HEK293 (cell line): Measurements from ENCODE around the gene SIRT1.
A peak's percentile ranks its signal among the peaks of the same experiment; 100 is the strongest.

Experiments used
- BCL6B ChIP-seq: fragments of 450-650 bp; formaldehyde crosslinking; IDR thresholded peaks from 2 replicates; pipeline ENCODE4 v1.5.1; 2017; ENCODE audit warnings: missing biosample characterization, missing genetic modification characterization
- GFI1B ChIP-seq: fragments of 450-650 bp; formaldehyde crosslinking; IDR thresholded peaks from 2 replicates; pipeline ENCODE4 v1.5.1; 2016; ENCODE audit warnings: missing biosample characterization, missing genetic modification characterization
- KLF1 ChIP-seq: fragments of 450-650 bp; formaldehyde crosslinking; IDR thresholded peaks from 2 replicates; pipeline ENCODE4 v1.5.1; 2016; ENCODE audit warnings: missing biosample characterization, missing genetic modification characterization
- KLF16 ChIP-seq: fragments of 450-650 bp; formaldehyde crosslinking; IDR thresholded peaks from 2 replicates; pipeline ENCODE4 v1.5.1; 2017; ENCODE audit warnings: missing biosample characterization, missing genetic modification characterization
- PRDM2 ChIP-seq: fragments of 450-650 bp; formaldehyde crosslinking; IDR thresholded peaks from 2 replicates; pipeline ENCODE4 v1.5.1; 2016; ENCODE audit warnings: missing biosample characterization, missing genetic modification characterization, borderline replicate concordance
- SCRT1 ChIP-seq: fragments of 450-650 bp; formaldehyde crosslinking; IDR thresholded peaks from 2 replicates; pipeline ENCODE4 v1.5.1; 2016; ENCODE audit warnings: missing biosample characterization, missing genetic modification characterization, borderline replicate concordance
- SCRT2 ChIP-seq: fragments of 450-650 bp; formaldehyde crosslinking; IDR thresholded peaks from 2 replicates; pipeline ENCODE4 v1.5.1; 2016; ENCODE audit warnings: missing biosample characterization, missing genetic modification characterization
- ZBTB6 ChIP-seq: fragments of 450-650 bp; formaldehyde crosslinking; IDR thresholded peaks from 2 replicates; pipeline ENCODE4 v1.5.1; 2017; ENCODE audit warnings: missing biosample characterization, missing genetic modification characterization
- ZNF146 ChIP-seq: fragments of 450-650 bp; formaldehyde crosslinking; IDR thresholded peaks from 2 replicates; pipeline ENCODE4 v1.5.1; 2016; ENCODE audit warnings: missing biosample characterization, missing genetic modification characterization
- ZNF148 ChIP-seq: fragments of 450-650 bp; formaldehyde crosslinking; IDR thresholded peaks from 2 replicates; pipeline ENCODE4 v1.5.0; 2017; ENCODE audit warnings: missing biosample characterization, missing genetic modification characterization, borderline replicate concordance
- ZNF18 ChIP-seq: fragments of 450-650 bp; formaldehyde crosslinking; IDR thresholded peaks from 2 replicates; pipeline ENCODE4 v1.5.1; 2016; ENCODE audit warnings: missing biosample characterization, missing genetic modification characterization
- ZNF2 ChIP-seq: fragments of 450-650 bp; formaldehyde crosslinking; IDR thresholded peaks from 2 replicates; pipeline ENCODE4 v1.5.1; 2016; ENCODE audit warnings: missing biosample characterization, missing genetic modification characterization
- ZNF24 ChIP-seq: fragments of 450-650 bp; formaldehyde crosslinking; IDR thresholded peaks from 2 replicates; pipeline ENCODE4 v1.5.1; 2016; ENCODE audit warnings: missing biosample characterization, missing genetic modification characterization
- ZNF280C ChIP-seq: fragments of 450-650 bp; formaldehyde crosslinking; IDR thresholded peaks from 2 replicates; pipeline ENCODE4 v1.5.1; 2016; ENCODE audit warnings: missing biosample characterization, missing genetic modification characterization
- ZNF398 ChIP-seq: fragments of 450-650 bp; formaldehyde crosslinking; IDR thresholded peaks from 2 replicates; pipeline ENCODE4 v1.5.1; 2017; ENCODE audit warnings: missing biosample characterization, missing genetic modification characterization
- ZNF423 ChIP-seq: fragments of 450-650 bp; formaldehyde crosslinking; IDR thresholded peaks from 2 replicates; pipeline ENCODE4 v1.5.1; 2016; ENCODE audit warnings: missing biosample characterization, missing genetic modification characterization
- ZNF426 ChIP-seq: fragments of 450-650 bp; formaldehyde crosslinking; IDR thresholded peaks from 2 replicates; pipeline ENCODE4 v1.5.1; 2017; ENCODE audit warnings: missing biosample characterization, missing genetic modification characterization, mild to moderate bottlenecking, inconsistent platforms, moderate library complexity
- ZNF654 ChIP-seq: fragments of 450-650 bp; formaldehyde crosslinking; IDR thresholded peaks from 2 replicates; pipeline ENCODE4 v1.5.1; 2016; ENCODE audit warnings: low read depth, missing biosample characterization, missing genetic modification characterization
- ZNF677 ChIP-seq: fragments of 450-650 bp; IDR thresholded peaks from 2 replicates; pipeline ENCODE4 v1.5.0; 2018; ENCODE audit warnings: missing biosample characterization, mild to moderate bottlenecking, missing genetic modification characterization, moderate library complexity
- ZNF768 ChIP-seq: fragments of 450-650 bp; formaldehyde crosslinking; IDR thresholded peaks from 2 replicates; pipeline ENCODE4 v1.5.1; 2018; ENCODE audit warnings: missing biosample characterization, mild to moderate bottlenecking, missing genetic modification characterization
- ZSCAN16 ChIP-seq: fragments of 450-650 bp; formaldehyde crosslinking; IDR thresholded peaks from 2 replicates; pipeline ENCODE4 v1.5.1; 2016; ENCODE audit warnings: missing biosample characterization, missing genetic modification characterization
- ZXDB ChIP-seq: fragments of 450-650 bp; formaldehyde crosslinking; IDR thresholded peaks from 2 replicates; pipeline ENCODE4 v1.5.1; 2016; ENCODE audit warnings: missing biosample characterization, missing genetic modification characterization

SIRT1 gene

GRCh38 chr10:67837541-67838314, 46.7 kb upstream of the SIRT1 start, which contains the start of gene DNAJC12 (continued):
- TF ChIP-seq ZNF280C (tag by site-specific recombination) = no peak
- no peak for TF ChIP-seq ZXDB
- no peak for TF ChIP-seq ZBTB6 (tag by site-specific recombination)
- TF ChIP-seq KLF16 (tag by site-specific recombination) = no peak
- TF ChIP-seq SCRT1 = no peak
- TF ChIP-seq BCL6B (tag by site-specific recombination) = no peak
- TF ChIP-seq ZNF18 (tag by site-specific recombination) = no peak
- no peak for TF ChIP-seq ZNF426 (tag by site-specific recombination)
- no peak for TF ChIP-seq GFI1B (tag by site-specific recombination)
- no peak for TF ChIP-seq ZNF768 (tag by site-specific recombination)
- no peak for TF ChIP-seq ZNF423 (tag by site-specific recombination)
- no peak for TF ChIP-seq SCRT2
- no peak for TF ChIP-seq ZNF398 (tag by site-specific recombination)
- no peak for TF ChIP-seq KLF1 (tag by site-specific recombination)
- TF ChIP-seq ZNF2 = 0 out of 2 replicates have a peak, but pooled peaks have one; percentile 26
- TF ChIP-seq ZNF146 (tag by site-specific recombination) = no peak
- no peak for TF ChIP-seq PRDM2 (tag by site-specific recombination)
- no peak; the same call in 1 of the 2 replicates for TF ChIP-seq ZNF654
- TF ChIP-seq ZNF148 (tag by site-specific recombination) = no peak
- TF ChIP-seq ZNF24 (tag by site-specific recombination) = peak; percentile 56; the same call in 1 of the 2 replicates
- TF ChIP-seq ZNF677 (tag by site-specific recombination) = no peak
- TF ChIP-seq ZSCAN16 (tag by site-specific recombination) = no peak
